ENCODE results near the gene INTS7.
A peak's percentile ranks its signal among the peaks of the same experiment; 100 is the strongest.
"Not testable (repeated sequence)": the region's sequence is repeated elsewhere in the genome, so short reads cannot be mapped to it uniquely, and the experiment has no call there.

INTS7 gene

GRCh38 chr1:211932231-211932932, 103.0 kb downstream of the INTS7 start:
- no peak for DNase-seq

GRCh38 chr1:211929683-211930082, 105.7 kb downstream of the INTS7 start:
- DNase-seq, result no peak

- DNase-seq, result peak; percentile 67
Observed at GRCh38 chr1:211928993-211929637, 106.2 kb downstream of the INTS7 start.

GRCh38 chr1:211928290-211928801, 107.0 kb downstream of the INTS7 start:
- no peak for DNase-seq

- peak; percentile 87 for DNase-seq
Observed at GRCh38 chr1:211925016-211925415, 110.3 kb downstream of the INTS7 start.

- DNase-seq, result no peak
Observed at GRCh38 chr1:211924256-211924655, 111.1 kb downstream of the INTS7 start.

GRCh38 chr1:211923095-211923494, 112.3 kb downstream of the INTS7 start:
- no peak for DNase-seq

GRCh38 chr1:211921579-211922095, 113.7 kb downstream of the INTS7 start:
- DNase-seq, result no peak

GRCh38 chr1:211920602-211921226, 114.6 kb downstream of the INTS7 start:
- no peak for DNase-seq

- no peak for DNase-seq
Observed at GRCh38 chr1:211920141-211920572, 115.2 kb downstream of the INTS7 start.

GRCh38 chr1:211918843-211919414, 116.4 kb downstream of the INTS7 start:
- DNase-seq, result no peak

- not testable (repeated sequence) for DNase-seq
Observed at GRCh38 chr1:211916458-211916857, 118.9 kb downstream of the INTS7 start.

- no peak for DNase-seq
Observed at GRCh38 chr1:211915924-211916323, 119.4 kb downstream of the INTS7 start.

GRCh38 chr1:211912844-211913432, 122.4 kb downstream of the INTS7 start:
- no peak for DNase-seq

GRCh38 chr1:211912038-211912437, 123.3 kb downstream of the INTS7 start:
- no peak for DNase-seq

- DNase-seq, result no peak
Observed at GRCh38 chr1:211910913-211911485, 124.4 kb downstream of the INTS7 start.

- DNase-seq, result no peak
Observed at GRCh38 chr1:211910113-211910884, 125.1 kb downstream of the INTS7 start.

GRCh38 chr1:211909395-211909794, 126.0 kb downstream of the INTS7 start:
- no peak for DNase-seq

- no peak for DNase-seq
Observed at GRCh38 chr1:211908951-211909350, 126.4 kb downstream of the INTS7 start.

GRCh38 chr1:211908453-211908852, 126.9 kb downstream of the INTS7 start:
- no peak for DNase-seq

- DNase-seq, result no peak
Observed at GRCh38 chr1:211903490-211904245, 131.7 kb downstream of the INTS7 start.

Measured in SHP77 treated with DMSO at 0.1 percent for 48 hours (cell line).